Fibroblast of lung (primary cell): ENCODE measurements around the gene U2AF1L4. TPM values are rescaled to one million over a fixed set of nuclear protein-coding genes. Genes with fewer than 3 reads are reported as not detected.

Source experiments
- DNase-seq, 2 donors: peaks; one replicate each; pipeline versions ENCODE4 v3.0.0 to v3.0.0-alpha.2; 2010; ENCODE audit warnings: low read depth in 2 of 2
- H2AFZ ChIP-seq: 2 replicates; pipeline ENCODE4 v1.5.1; 2012; ENCODE audit warnings: low read length, control low read depth, inconsistent platforms
- H3K27ac ChIP-seq: 2 replicates; pipeline ENCODE4 v1.5.1; 2011; ENCODE audit warnings: low read length, control low read depth; ENCODE audit not compliant: insufficient read depth
- H3K27me3 ChIP-seq: 2 replicates; pipeline ENCODE4 v1.5.1; 2011; ENCODE audit warnings: mild to moderate bottlenecking, low read length; ENCODE audit not compliant: control insufficient read depth, insufficient read depth
- H3K36me3 ChIP-seq: 2 replicates; pipeline ENCODE4 v1.5.1; 2011; ENCODE audit warnings: low read length; ENCODE audit not compliant: control insufficient read depth, insufficient read depth
- H3K4me1 ChIP-seq: 2 replicates; pipeline ENCODE4 v1.5.1; 2011; ENCODE audit warnings: low read length; ENCODE audit not compliant: control insufficient read depth, insufficient read depth; ENCODE audit errors: extremely low read depth
- H3K4me2 ChIP-seq: 2 replicates; pipeline ENCODE4 v1.5.1; 2011; ENCODE audit warnings: low read length, control low read depth; ENCODE audit not compliant: insufficient read depth; ENCODE audit errors: extremely low read depth
- H3K4me3 ChIP-seq, 4 experiments: fragments of 200-600 bp in 1 of 4; sonication (generic) in 1 of 4; replicated peaks in 1 of 4; 2 replicates each; pipeline ENCODE4 v1.5.1; 2011 to 2016; ENCODE audit warnings: low read length in 4 of 4, low read depth in 3 of 4, mild to moderate bottlenecking in 3 of 4, control low read depth in 2 of 4, inconsistent platforms in 1 of 4, mixed read lengths in 1 of 4; ENCODE audit not compliant: insufficient read depth in 1 of 4; ENCODE audit errors: control extremely low read depth in 1 of 4
- H3K79me2 ChIP-seq: 2 replicates; pipeline ENCODE4 v1.5.1; 2012; ENCODE audit warnings: mild to moderate bottlenecking, low read length, inconsistent platforms; ENCODE audit not compliant: control insufficient read depth, insufficient read depth
- H3K9ac ChIP-seq: 2 replicates; pipeline ENCODE4 v1.5.1; 2011; ENCODE audit warnings: mild to moderate bottlenecking, low read length, control low read depth; ENCODE audit not compliant: insufficient read depth
- H3K9me3 ChIP-seq: 2 replicates; pipeline ENCODE4 v1.5.1; 2012; ENCODE audit warnings: low read depth, low read length; ENCODE audit not compliant: control insufficient read depth, insufficient read depth
- H4K20me1 ChIP-seq: 2 replicates; pipeline ENCODE4 v1.5.1; 2011; ENCODE audit warnings: low read length; ENCODE audit not compliant: control insufficient read depth, insufficient read depth; ENCODE audit errors: extremely low read depth
- CTCF ChIP-seq, 2 donors: IDR thresholded peaks in 1 of 2; conservative IDR thresholded peaks in 1 of 2; 1 replicate in 1 of 2; 2 replicates in 1 of 2; pipeline ENCODE4 v1.5.1; 2011 to 2012; ENCODE audit warnings: low read length in 2 of 2, control low read depth in 1 of 2, inconsistent platforms in 1 of 2, low read depth in 1 of 2, mild to moderate bottlenecking in 1 of 2
- EZH2 ChIP-seq: IDR thresholded peaks from 2 replicates; pipeline ENCODE4 v1.5.1; 2012; ENCODE audit warnings: low read length, control low read depth, mild to moderate bottlenecking; ENCODE audit errors: missing control alignments
- polyA plus RNA-seq, 2 donors: library from polyadenylated mRNA; depleted of rRNA in 1 of 2; stranded (reverse) in 1 of 2; unstranded in 1 of 2; fragments of >200 nt; gene quantifications; 2 replicates each; pipeline ENCODE4 v1.2.1, GENCODE V29; 2011 to 2012; ENCODE audit warnings: missing spikeins in 1 of 2
- total RNA-seq: library from RNA; depleted of rRNA; stranded (reverse); fragments of >200 nt; gene quantifications from 2 replicates; pipeline ENCODE4 v1.2.1, GENCODE V29; 2014

U2AF1L4 gene
- total and polyA plus RNA-seq, 2 donors (not counting 1 experiment from before 2014, with no cell fraction given): 9.1 to 11.9 TPM

- TF ChIP-seq CTCF (conservative IDR thresholded peaks at IDR 0.05 in 1 of 2, IDR thresholded peaks at IDR 0.05 in 1 of 2; ENCODE audit: low read depth in 1 of 2, low read length in 2 of 2) (no peak), EZH2 (no peak)
- Histone ChIP-seq H4K20me1 (no peaks in the 10 kb centered on the region), H3K9ac (no peak overlapping the region), H3K4me3 (no peak overlapping the region), H2AFZ (no peak overlapping the region), H3K79me2 (peaks cover 28% of the 10 kb centered on the region), H3K27ac (no peak overlapping the region), H3K27me3 (no peaks in the 10 kb centered on the region), H3K9me3 (no peaks in the 10 kb centered on the region), H3K4me2 (no peak overlapping the region), H3K4me1 (peaks cover 6% of the 10 kb centered on the region), H3K36me3 (peaks cover 51% of the 10 kb centered on the region)
- DNase-seq: no peak
Observed at GRCh38 chr19:35723671-35724070, 21.5 kb downstream of the U2AF1L4 start.

DNA sequence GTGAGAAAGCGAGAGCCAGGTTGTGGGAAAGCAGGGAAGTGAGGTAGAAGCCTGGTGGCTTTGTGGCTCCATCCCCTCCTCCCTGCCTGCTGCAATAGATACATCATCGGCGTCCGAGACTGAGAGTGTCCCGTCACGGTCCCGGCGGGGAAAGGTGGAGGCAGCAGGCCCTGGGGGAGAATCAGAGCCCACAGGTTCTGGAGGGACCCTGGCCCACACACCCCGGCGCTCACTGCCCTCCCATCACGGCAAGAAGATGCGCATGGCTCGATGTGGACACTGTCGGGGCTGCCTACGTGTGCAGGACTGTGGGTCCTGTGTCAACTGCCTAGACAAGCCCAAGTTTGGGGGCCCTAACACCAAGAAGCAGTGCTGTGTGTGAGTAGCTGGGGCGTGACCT, 22.3 kb downstream of the U2AF1L4 start:
- H3K36me3 ChIP-seq: peaks cover 49% of the 10 kb centered on the region
- H3K4me1 ChIP-seq: peaks cover 6% of the 10 kb centered on the region

DNA sequence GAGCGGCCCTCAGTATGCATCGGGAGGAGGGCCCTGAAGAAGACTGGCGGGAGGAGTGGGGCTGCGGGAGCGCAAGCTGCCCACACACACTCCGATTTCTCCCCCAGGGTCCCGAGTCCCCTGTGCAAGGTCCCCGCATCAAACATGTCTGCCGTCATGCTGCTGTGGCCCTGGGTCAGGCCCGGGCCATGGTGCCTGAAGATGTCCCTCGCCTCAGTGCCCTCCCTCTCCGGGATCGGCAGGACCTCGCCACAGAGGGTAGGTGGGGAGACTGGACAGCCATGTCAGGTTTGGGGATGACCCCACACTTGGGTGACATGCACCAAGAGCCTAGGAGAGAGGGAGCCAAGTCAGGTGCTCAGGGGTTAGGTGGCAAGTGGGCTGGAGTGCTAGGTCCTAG, 22.8 kb downstream of the U2AF1L4 start:
- H3K79me2 ChIP-seq: peaks cover 33% of the 10 kb centered on the region
- no peak overlapping the region for H3K4me3 ChIP-seq
- H2AFZ ChIP-seq: no peak overlapping the region
- no peak overlapping the region for H3K4me2 ChIP-seq
- TF ChIP-seq CTCF (conservative IDR thresholded peaks at IDR 0.05 in 1 of 2, IDR thresholded peaks at IDR 0.05 in 1 of 2; ENCODE audit: low read depth in 1 of 2, low read length in 2 of 2) (no peak), EZH2 (no peak)
- H3K27me3 ChIP-seq: no peaks in the 10 kb centered on the region
- H3K4me1 ChIP-seq: peaks cover 6% of the 10 kb centered on the region
- peaks cover 46% of the 10 kb centered on the region for H3K36me3 ChIP-seq
- no peaks in the 10 kb centered on the region for H4K20me1 ChIP-seq
- no peak overlapping the region for H3K27ac ChIP-seq
- no peak overlapping the region for H3K9ac ChIP-seq
- H3K9me3 ChIP-seq: no peaks in the 10 kb centered on the region
- no peak for DNase-seq

More for the DNA sequence above, 22.3 kb downstream of the U2AF1L4 start:
- H3K4me2 ChIP-seq: no peak overlapping the region
- no peak for DNase-seq
- peaks cover 33% of the 10 kb centered on the region for H3K79me2 ChIP-seq
- no peaks in the 10 kb centered on the region for H3K9me3 ChIP-seq
- H3K9ac ChIP-seq: no peak overlapping the region
- H3K4me3 ChIP-seq: no peak overlapping the region
- no peak overlapping the region for H2AFZ ChIP-seq
- H4K20me1 ChIP-seq: no peaks in the 10 kb centered on the region
- no peak overlapping the region for H3K27ac ChIP-seq
- no peaks in the 10 kb centered on the region for H3K27me3 ChIP-seq
- no peak for TF ChIP-seq CTCF (conservative IDR thresholded peaks at IDR 0.05 in 1 of 2, IDR thresholded peaks at IDR 0.05 in 1 of 2; ENCODE audit: low read depth in 1 of 2, low read length in 2 of 2)
- no peak for TF ChIP-seq EZH2
